Neural cell (in vitro differentiated cells): ENCODE results near the gene RFT1. TPM values are rescaled to one million over a fixed set of nuclear protein-coding genes. Genes with fewer than 3 reads are reported as not detected.

Experiments used
- H2AFZ ChIP-seq: fragments of 200-600, 300-800 bp; sonication (generic), shearing (Covaris generic); 2 replicates; pipeline ENCODE4 v1.6.0; 2014; ENCODE audit warnings: low read depth, mild to moderate bottlenecking, antibody characterized with exemption, low read length, moderate library complexity
- H3F3A ChIP-seq: fragments of 200-600 bp; shearing (Covaris generic); 2 replicates; pipeline ENCODE4 v1.6.1; 2016; ENCODE audit warnings: mild to moderate bottlenecking, moderate library complexity, mixed read lengths, antibody characterized with exemption, low read length; ENCODE audit not compliant: insufficient read depth, poor library complexity, severe bottlenecking
- H3K27ac ChIP-seq: fragments of 200-600, 300-800 bp; sonication (generic), shearing (Covaris generic); 2 replicates; pipeline ENCODE4 v1.5.1; 2014; ENCODE audit warnings: mild to moderate bottlenecking, low read length, moderate library complexity
- H3K27me3 ChIP-seq: fragments of 300-800, 200-600 bp; sonication (generic), shearing (Covaris generic); 2 replicates; pipeline ENCODE4 v1.6.0; 2014; ENCODE audit warnings: mild to moderate bottlenecking, low read depth, low read length, moderate library complexity; ENCODE audit not compliant: insufficient read depth
- H3K36me3 ChIP-seq: fragments of 300-800, 200-600 bp; sonication (generic), shearing (Covaris generic); 2 replicates; pipeline ENCODE4 v1.5.1; 2014; ENCODE audit warnings: mild to moderate bottlenecking, antibody characterized with exemption, low read length, moderate library complexity; ENCODE audit not compliant: insufficient read depth
- H3K4me2 ChIP-seq: fragments of 300-800, 200-600 bp; sonication (generic), shearing (Covaris generic); 2 replicates; pipeline ENCODE4 v1.6.0; 2014; ENCODE audit warnings: mild to moderate bottlenecking, low read length
- H3K4me3 ChIP-seq: fragments of 300-800, 200-600 bp; sonication (generic), shearing (Covaris generic); 2 replicates; pipeline ENCODE4 v1.5.1; 2014; ENCODE audit warnings: mild to moderate bottlenecking, low read length, moderate library complexity
- H3K79me2 ChIP-seq: fragments of 200-600 bp; shearing (Covaris generic); replicated peaks from 2 replicates; pipeline ENCODE4 v1.6.0; 2014; ENCODE audit warnings: mild to moderate bottlenecking, low read length, moderate library complexity; ENCODE audit not compliant: insufficient read depth
- H3K9ac ChIP-seq: fragments of 300-800, 200-600 bp; sonication (generic), shearing (Covaris generic); 2 replicates; pipeline ENCODE4 v1.6.1; 2016; ENCODE audit warnings: mild to moderate bottlenecking, low read length, mixed read lengths
- H3K9me2 ChIP-seq: fragments of 200-600 bp; shearing (Covaris generic); 2 replicates; pipeline ENCODE4 v1.6.1; 2016; ENCODE audit warnings: mild to moderate bottlenecking, low read length, mixed read lengths; ENCODE audit not compliant: insufficient read depth
- H3K9me3 ChIP-seq: fragments of 200-600, 300-800 bp; sonication (generic), shearing (Covaris generic); 2 replicates; pipeline ENCODE4 v1.6.1; 2016; ENCODE audit warnings: mild to moderate bottlenecking, mixed run types, low read length, moderate library complexity, mixed read lengths
- H4K20me1 ChIP-seq: fragments of 200-600 bp; shearing (Covaris generic); 2 replicates; pipeline ENCODE4 v1.6.1; 2016; ENCODE audit warnings: mild to moderate bottlenecking, mixed run types; ENCODE audit not compliant: insufficient read depth
- EP300 ChIP-seq: fragments of 450-650 bp; conservative IDR thresholded peaks from 2 replicates; pipeline ENCODE4 v1.6.1; 2014; ENCODE audit warnings: antibody characterized with exemption, mild to moderate bottlenecking, moderate library complexity; ENCODE audit not compliant: poor library complexity, severe bottlenecking
- EZH2 ChIP-seq: fragments of 200-600, 300-800 bp; shearing (Covaris generic), sonication (generic); IDR thresholded peaks from 2 replicates; pipeline ENCODE4 v1.6.1; 2014; ENCODE audit warnings: antibody characterized with exemption, low read length, borderline replicate concordance, mild to moderate bottlenecking; ENCODE audit not compliant: insufficient read depth, poor library complexity, severe bottlenecking
- MXI1 ChIP-seq: fragments of 450-650 bp; conservative IDR thresholded peaks from 2 replicates; pipeline ENCODE4 v1.6.1; 2014; ENCODE audit warnings: antibody characterized with exemption, mild to moderate bottlenecking; ENCODE audit not compliant: poor library complexity, severe bottlenecking
- POLR2AphosphoS5 ChIP-seq: IDR thresholded peaks from 2 replicates; pipeline ENCODE4 v1.6.1; 2012
- RAD21 ChIP-seq: fragments of 450-650 bp; conservative IDR thresholded peaks from 2 replicates; pipeline ENCODE4 v1.6.1; 2014; ENCODE audit warnings: antibody characterized with exemption, mild to moderate bottlenecking, moderate library complexity
- REST ChIP-seq: IDR thresholded peaks from 2 replicates; pipeline ENCODE4 v1.6.1; 2012; ENCODE audit warnings: borderline replicate concordance
- SMC3 ChIP-seq: fragments of 450-650 bp; conservative IDR thresholded peaks from 2 replicates; pipeline ENCODE4 v1.6.1; 2014; ENCODE audit warnings: antibody characterized with exemption, mild to moderate bottlenecking, moderate library complexity; ENCODE audit not compliant: poor library complexity
- TAF1 ChIP-seq: IDR thresholded peaks from 2 replicates; pipeline ENCODE4 v1.6.1; 2012; ENCODE audit warnings: low read depth
- polyA plus RNA-seq: library from polyadenylated mRNA; depleted of rRNA; stranded (reverse); fragments of >200 nt; gene quantifications from 2 replicates; pipeline ENCODE4 v1.2.3, GENCODE V29; 2014
- TF ChIP-seq, protein P1 (sequence below): fragments of 450-650 bp; IDR thresholded peaks from 2 replicates; pipeline ENCODE4 v1.5.1; 2014; ENCODE audit warnings: antibody characterized with exemption, mild to moderate bottlenecking, moderate library complexity; ENCODE audit not compliant: poor library complexity, severe bottlenecking

RFT1 gene
- polyA plus RNA-seq, 1 donor from 2014 or later, result 6.1 TPM

- TF ChIP-seq, protein P1, sequence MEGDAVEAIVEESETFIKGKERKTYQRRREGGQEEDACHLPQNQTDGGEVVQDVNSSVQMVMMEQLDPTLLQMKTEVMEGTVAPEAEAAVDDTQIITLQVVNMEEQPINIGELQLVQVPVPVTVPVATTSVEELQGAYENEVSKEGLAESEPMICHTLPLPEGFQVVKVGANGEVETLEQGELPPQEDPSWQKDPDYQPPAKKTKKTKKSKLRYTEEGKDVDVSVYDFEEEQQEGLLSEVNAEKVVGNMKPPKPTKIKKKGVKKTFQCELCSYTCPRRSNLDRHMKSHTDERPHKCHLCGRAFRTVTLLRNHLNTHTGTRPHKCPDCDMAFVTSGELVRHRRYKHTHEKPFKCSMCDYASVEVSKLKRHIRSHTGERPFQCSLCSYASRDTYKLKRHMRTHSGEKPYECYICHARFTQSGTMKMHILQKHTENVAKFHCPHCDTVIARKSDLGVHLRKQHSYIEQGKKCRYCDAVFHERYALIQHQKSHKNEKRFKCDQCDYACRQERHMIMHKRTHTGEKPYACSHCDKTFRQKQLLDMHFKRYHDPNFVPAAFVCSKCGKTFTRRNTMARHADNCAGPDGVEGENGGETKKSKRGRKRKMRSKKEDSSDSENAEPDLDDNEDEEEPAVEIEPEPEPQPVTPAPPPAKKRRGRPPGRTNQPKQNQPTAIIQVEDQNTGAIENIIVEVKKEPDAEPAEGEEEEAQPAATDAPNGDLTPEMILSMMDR, result no peak
- TF ChIP-seq POLR2AphosphoS5, result no peak
- TF ChIP-seq EP300, result no peak
Observed at GRCh38 chr3:53147903-53148400, 17.7 kb upstream of the RFT1 start (continued).

GRCh38 chr3:53147151-53147902, 17.1 kb upstream of the RFT1 start:
- H4K20me1 ChIP-seq, result no peaks in the 10 kb centered on the region
- no peaks in the 10 kb centered on the region for H3K9me3 ChIP-seq
- H3K79me2 ChIP-seq, result no peaks in the 10 kb centered on the region
- no peak overlapping the region for H3K4me2 ChIP-seq
- no peaks in the 10 kb centered on the region for H3F3A ChIP-seq
- H3K27me3 ChIP-seq, result no peaks in the 10 kb centered on the region
- TF ChIP-seq TAF1, result no peak
- TF ChIP-seq RAD21, result no peak
- TF ChIP-seq SMC3, result no peak
- no peak for TF ChIP-seq EZH2
- TF ChIP-seq REST, result no peak
- TF ChIP-seq, protein P1, result no peak
- TF ChIP-seq POLR2AphosphoS5, result no peak
- no peak for TF ChIP-seq EP300
- TF ChIP-seq MXI1, result no peak
- H3K4me3 ChIP-seq, result no peak overlapping the region
- H3K36me3 ChIP-seq, result no peaks in the 10 kb centered on the region
- no peak overlapping the region for H3K9ac ChIP-seq
- no peak overlapping the region for H3K27ac ChIP-seq
- H2AFZ ChIP-seq, result no peak overlapping the region
- no peaks in the 10 kb centered on the region for H3K9me2 ChIP-seq
